NCI-H2171 (cell line): ENCODE measurements around the gene SGSH.
"Not testable (repeated sequence)": the region's sequence is repeated elsewhere in the genome, so short reads cannot be mapped to it uniquely, and the experiment has no call there.

Experiments
- DNase-seq: peaks from one replicate; lab custom pipeline; 2025; lab: John Stamatoyannopoulos, UW

The SGSH gene

DNA sequence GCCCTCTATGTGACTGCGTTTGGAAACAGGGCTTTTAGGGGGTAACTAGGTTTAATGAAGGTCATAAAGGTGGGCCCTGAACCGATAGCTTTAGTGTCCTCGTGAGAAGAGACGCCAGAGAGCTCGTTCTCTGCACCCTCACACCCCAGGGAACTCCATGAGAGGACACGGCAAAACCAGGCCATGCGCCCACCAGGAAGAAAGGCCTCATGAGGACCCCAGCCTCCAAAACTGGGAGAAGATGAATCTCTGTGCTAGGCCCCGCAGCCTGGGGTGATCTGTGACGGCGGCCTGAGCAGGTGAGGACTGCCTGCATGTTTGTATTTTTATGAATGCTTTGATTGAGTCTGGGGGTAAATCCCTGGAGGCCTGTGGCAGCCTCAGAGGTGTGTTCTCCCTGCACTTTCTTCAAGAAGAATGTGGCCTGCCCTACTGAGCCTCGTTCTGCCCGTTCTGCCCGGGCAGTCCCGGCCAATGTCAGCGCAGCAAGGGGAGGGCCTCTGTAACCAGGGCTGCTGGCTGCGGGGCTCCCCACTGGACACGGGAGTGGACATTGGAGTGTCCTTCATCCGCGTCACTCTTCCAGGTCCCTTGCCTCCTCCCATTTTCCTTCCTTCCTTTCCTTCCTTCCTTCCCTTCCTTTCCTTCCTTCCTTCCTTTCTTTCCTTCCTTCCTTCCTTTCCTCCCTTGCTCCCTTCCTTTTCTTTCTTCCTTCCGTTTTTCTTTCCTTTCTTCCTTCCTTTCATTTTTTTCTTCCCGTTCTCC lies 33.7 kb upstream of the SGSH start:
- DNase-seq, result no peak

GRCh38 chr17:80252871-80253270 lies 32.7 kb upstream of the SGSH start:
- peak; percentile 49 for DNase-seq

DNA sequence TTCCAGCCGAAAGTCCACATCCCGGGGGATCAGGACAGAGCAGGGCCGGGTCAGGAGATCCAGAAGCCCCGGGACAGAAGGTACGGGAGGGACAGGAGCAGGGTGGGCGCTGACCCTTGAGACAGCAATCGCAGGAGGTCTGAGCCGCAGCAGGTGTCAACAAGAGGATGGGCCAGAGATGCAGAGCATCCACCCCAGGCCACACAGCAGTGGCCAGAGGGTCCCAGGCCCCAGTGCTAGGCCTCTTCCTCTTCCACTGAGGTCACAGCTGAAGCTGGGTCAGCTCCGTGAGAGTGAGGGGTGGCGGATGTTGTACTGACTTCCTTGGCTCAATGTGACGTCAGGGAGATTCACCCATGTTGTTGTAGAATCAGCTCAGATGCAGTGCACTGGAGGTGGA lies 31.8 kb upstream of the SGSH start:
- no peak for DNase-seq

- DNase-seq, result no peak
These were observed 29.0 kb upstream of the SGSH start for GRCh38 chr17:80248894-80249710.

DNA sequence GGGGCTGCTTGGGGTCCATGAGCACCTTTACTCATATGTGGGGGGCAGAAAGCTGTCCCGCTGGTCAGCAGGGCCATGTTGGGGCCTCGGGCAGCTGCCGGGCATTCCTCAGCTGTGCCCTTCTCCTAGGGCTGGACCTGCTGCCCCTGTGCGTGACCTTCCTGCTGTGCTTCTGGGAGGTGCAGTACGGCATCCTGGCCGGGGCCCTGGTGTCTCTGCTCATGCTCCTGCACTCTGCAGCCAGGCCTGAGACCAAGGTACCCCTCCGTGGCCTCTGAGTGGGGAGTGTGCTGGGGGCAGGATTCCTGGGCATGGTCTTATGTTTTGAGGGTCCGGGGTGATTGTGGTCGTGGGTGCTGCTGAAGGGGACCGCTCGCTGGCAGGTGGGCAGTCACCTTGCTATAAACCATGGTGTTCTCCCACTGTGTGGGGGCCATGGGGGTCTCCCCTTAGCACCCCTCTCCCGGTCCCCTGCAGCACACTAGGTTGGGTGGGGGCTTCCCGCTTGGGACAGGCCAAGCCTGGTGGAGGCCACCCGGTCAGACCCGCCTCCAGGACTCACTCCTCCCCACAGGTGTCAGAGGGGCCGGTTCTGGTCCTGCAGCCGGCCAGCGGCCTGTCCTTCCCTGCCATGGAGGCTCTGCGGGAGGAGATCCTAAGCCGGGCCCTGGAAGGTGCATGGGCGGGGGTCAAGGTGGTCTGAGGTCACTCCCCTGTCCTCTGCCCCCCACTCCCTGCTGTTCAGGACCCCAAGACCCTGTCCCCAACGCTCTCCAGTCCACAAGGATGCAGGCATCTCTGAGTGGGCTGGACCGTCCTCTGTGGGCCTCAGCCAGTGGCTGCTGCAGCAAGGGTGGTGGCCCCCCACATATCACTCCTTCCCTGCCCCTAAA lies 28.1 kb upstream of the SGSH start:
- no peak for DNase-seq

DNA sequence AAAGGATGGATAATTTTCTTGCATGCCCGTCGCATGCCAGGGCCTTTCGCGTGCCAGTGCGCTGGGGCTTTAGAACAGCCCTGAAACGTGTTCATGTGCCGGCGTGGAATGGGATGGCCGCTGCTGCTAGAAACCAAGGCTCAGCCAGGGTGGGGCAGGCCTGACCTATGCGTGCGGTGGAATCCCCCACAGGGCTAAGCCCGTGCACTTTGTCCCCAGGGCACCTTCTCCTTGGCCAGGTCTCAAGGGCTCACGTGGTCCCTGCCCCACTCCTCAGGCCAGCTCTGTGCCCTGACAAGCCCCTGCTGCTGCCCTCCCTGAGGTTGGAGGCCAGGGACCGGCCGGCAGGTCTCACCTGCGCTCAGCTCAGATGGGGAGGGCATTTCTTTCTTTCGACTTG lies 27.4 kb upstream of the SGSH start:
- no peak for DNase-seq

DNA sequence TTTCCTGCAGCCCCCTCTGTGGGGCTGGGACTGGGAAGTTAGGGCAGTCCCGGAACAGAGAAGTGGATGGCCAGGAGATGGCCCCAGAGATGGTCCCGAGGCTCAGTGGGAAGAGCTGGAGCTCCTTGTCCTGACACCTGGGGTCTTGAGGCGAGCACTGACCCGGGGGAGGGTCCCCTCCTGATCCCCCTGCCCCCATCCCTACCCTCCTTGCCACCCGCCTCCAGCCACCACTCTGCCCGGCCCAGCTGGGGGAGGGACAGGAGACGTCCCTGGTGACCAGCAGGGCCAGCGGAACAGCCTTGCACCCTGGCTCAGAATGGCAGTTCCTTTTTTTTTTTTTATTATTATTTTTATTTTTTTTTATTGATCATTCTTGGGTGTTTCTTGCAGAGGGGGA lies 26.6 kb upstream of the SGSH start:
- no peak for DNase-seq

- no peak for DNase-seq
These were observed 26.1 kb upstream of the SGSH start for GRCh38 chr17:80246266-80246681.

DNA sequence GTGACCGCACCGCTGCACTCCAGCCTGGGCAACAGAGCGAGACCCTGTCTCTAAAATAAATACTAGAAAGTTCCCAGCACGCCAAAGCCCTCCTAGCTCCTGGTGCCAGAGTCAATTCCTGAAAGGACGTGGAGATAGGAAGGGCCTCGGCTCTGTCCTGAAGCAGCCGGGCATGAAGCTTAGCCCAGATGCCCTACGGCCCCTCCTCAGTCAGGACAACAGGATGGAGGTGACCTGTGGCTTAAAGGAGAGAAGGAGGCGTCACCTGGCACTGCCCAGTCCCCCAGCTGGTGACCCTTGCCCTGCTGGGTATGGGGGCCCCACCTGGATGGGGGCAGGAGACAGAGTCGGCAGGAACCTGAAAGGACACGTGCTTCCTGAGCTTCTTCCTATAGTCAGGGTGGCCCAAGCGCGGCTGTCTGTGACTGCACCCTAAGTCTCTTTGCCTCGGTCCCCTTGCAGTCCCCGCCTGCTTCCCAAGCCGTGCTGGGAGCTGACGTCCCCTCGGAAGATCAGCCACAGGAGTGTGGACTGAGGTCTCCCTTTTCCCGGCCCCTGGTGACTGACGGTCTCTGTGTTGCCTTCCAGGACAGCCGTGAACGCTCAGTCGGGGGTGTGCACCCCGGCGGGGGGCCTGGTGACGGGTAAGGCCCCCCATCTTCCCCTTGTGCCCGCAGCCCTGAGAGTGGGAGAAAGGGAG lies 25.6 kb upstream of the SGSH start:
- DNase-seq, result no peak

GRCh38 chr17:80244871-80245509 lies 24.9 kb upstream of the SGSH start:
- no peak for DNase-seq

DNA sequence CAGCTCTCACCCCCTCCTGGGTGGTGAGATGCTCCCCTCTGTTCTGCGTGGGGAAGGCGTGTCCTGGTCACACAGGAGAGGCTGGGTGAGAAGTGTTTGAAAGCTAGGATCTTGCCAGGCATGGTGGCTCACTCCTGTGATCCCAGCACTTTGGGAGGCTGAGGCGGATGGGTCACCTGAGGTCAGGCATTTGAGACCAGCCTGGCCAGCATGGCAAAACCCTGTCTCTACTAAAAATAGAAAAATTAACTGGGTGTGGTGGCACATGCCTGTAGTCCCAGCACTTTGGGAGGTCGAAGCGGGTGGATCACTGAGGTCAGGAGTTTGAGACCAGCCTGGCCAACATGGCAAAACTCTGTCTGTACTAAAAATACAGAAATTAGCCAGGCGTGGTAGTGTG lies 24.3 kb upstream of the SGSH start:
- DNase-seq, result not testable (repeated sequence)

DNA sequence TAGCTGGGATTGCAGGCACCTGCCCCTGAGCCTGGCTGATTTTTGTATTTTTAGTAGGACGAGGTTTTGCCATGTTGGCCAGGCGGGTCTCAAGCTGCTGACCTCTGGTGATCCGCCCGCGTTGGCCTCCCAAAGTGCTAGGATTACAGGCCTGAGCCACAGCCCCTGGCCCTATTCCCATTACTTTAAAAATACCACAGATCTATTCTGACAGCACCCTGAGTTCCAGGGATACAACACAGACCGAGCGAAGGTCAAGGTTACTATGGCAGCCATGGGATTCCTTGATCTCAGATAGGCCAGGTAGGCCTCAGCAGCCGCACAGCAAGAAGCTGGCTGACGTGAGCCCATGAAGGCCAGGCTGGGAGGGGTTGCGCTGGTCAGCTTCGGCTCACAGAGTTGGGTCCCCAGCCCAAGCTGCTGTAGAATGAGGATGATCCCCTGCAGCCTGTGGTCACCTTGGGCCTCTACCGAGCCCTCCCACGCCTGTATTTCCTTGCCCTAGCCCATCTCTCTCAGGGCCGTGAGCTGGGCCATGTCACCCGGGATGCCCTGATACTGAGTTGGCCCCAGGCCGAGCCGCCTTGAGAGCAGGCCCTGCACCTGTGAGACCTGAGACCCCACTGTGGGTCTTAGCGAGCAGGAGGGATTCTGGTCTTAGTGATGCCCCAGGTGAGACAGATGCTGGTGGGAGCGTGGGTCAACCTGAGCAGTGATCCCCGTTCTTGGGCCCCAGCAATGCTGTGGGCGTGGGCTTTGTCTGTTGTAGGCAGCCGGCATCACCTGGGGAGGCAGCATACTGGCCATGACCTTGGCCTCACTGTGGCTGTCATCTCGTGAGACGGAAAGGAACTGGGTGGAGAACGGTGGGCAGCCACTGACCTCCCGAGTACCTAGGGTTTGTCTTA lies 23.6 kb upstream of the SGSH start:
- no peak for DNase-seq

DNA sequence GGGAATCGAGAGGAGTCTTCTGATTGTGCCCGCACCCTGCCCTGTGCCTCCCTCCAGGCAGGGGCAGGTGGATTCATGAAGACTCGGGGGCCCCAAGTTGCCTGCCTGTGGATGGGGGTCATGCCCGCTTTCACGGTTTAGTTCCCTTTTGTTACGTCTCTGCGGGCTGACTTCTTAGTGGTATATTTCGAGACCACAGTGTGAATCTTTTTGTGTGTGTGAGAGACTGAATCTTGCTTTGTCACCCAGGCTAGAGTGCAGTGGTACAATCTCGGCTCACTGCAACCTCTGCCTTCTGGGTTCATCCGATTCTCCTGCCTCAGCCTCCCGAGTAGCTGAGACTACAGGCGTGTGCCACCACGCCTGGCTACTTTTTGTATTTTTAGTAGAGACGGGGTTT lies 22.4 kb upstream of the SGSH start:
- no peak for DNase-seq

DNA sequence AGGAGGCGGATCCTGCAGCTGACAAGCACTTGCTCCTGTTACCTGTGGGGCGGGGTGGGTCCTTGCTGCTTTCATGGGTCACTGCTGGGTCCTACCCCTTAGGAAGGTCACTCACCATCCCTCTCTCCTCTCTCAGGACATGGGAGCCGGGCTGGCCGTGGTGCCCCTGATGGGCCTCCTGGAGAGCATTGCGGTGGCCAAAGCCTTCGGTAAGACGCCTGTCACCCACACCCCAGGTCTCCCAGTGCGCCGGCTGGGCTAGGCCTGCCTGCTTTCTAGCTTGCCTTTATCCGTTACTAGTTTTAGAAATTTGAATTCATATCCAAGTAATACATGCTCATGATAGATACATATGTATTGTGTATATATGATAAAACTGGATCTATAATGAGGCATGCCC lies 17.3 kb upstream of the SGSH start:
- no peak for DNase-seq

- no peak for DNase-seq
These were observed 16.8 kb upstream of the SGSH start for GRCh38 chr17:80236911-80237310.

DNA sequence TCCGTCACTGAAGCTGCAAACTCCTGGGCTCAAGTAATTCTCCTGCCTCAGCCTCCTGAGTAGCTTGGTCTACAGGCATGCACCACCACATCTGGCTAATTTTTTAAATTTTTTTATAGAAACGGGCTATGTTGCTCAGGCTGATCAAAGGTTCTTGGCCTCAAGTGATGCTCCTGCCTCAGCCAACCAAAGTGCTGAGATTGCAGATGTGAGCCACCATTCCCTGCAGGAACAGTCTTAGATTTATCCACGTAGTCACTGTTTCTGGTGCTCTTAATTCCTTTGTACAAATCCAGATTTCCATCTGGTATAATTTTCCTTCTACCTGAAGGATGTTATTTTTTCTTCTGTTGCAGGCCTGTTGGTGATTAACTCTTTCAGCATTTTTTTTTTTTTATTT lies 13.1 kb upstream of the SGSH start:
- DNase-seq, result no peak

- no peak for DNase-seq
These were observed 12.3 kb upstream of the SGSH start for GRCh38 chr17:80232438-80232837.

DNA sequence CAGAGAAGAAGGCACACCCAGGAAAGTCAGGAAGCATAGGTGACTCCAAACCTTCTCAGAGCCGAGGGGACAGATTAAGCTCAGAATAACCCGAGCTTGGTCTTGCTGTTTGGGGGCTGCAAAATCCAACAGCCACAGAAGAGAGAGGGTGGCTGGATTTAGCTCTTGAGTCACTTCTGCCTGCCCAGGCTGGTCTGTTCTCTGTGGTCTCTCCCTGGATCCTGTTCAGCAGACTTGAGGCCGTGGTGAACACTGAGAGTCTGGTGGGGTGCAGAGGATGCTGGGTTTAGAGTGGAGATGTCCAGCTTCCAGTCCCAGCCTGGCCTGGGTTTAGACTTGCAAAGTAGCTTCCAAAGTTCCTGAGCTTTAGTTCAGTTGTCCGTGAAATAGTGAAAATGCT lies 8.9 kb upstream of the SGSH start:
- DNase-seq, result no peak

DNA sequence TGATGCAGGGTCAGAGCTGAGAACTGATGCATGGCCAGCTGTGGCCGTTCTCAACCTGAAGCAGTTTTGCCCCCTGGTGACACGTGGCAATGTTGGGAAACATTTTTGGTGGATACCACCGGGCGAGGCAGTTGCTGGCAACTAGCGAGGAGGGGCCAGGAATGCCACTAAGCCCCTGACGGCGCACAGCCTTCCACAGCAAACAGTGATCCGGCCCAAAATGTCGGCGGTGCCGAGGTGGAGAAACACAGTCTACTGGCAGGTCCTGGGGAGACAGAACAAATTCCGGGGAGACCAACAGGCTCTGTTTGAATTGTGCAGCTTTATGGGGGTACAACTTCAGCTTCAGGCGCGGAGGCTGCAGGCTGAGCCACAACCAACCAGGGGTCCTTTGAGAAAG lies 8.3 kb upstream of the SGSH start:
- DNase-seq, result no peak

GRCh38 chr17:80227666-80228065 lies 7.5 kb upstream of the SGSH start:
- DNase-seq, result no peak
